ENCODE measurements around the gene LONRF2. TPM values are rescaled to one million over a fixed set of nuclear protein-coding genes. Genes with fewer than 3 reads are reported as not detected.

Gene LONRF2
- total RNA-seq, 1 donor from 2014 or later: 0.45 TPM

- Histone ChIP-seq H3K79me2 (ENCODE audit: insufficient read depth, low read length) (no peaks in the 10 kb centered on the region), H2AFZ (ENCODE audit: low read depth, low read length) (no peak overlapping the region), H3K27me3 (ENCODE audit: insufficient read depth, low read length) (no peaks in the 10 kb centered on the region), H3K36me3 (ENCODE audit: insufficient read depth, low read length) (no peaks in the 10 kb centered on the region), H3K27ac (ENCODE audit: low read depth, low read length) (no peak overlapping the region), H3K9me3 (ENCODE audit: insufficient read depth, low read depth, low read length) (no peaks in the 10 kb centered on the region), H3K4me3 (ENCODE audit: insufficient read depth, low read depth, low read length) (no peak overlapping the region), H3K9ac (ENCODE audit: low read length) (no peak overlapping the region), H4K20me1 (ENCODE audit: insufficient read depth, low read length) (no peaks in the 10 kb centered on the region), H3K4me1 (ENCODE audit: insufficient read depth, low read length) (no peaks in the 10 kb centered on the region), H3K4me2 (ENCODE audit: low read length) (no peak overlapping the region)
- Mint-ChIP-seq H3K27me3 (ENCODE audit: low read depth, unreplicated experiment) (peaks cover 7% of the 10 kb centered on the region), H3K4me3 (ENCODE audit: unreplicated experiment) (no peak overlapping the region), H3K9me3 (ENCODE audit: unreplicated experiment) (no peaks in the 10 kb centered on the region), H3K27ac (ENCODE audit: unreplicated experiment) (no peak overlapping the region), H3K36me3 (ENCODE audit: low read depth, unreplicated experiment) (peaks cover 3% of the 10 kb centered on the region), H3K4me1 (ENCODE audit: low read depth, unreplicated experiment) (peaks cover 8% of the 10 kb centered on the region)
- FAIRE-seq (no peak), DNase-seq (ENCODE audit: low read depth) (no peak)
- no peak for TF ChIP-seq EZH2 (IDR thresholded peaks at IDR 0.05; ENCODE audit: insufficient read depth, low read length)
These were observed 45.6 kb downstream of the LONRF2 start for GRCh38 chr2:100276716-100277115.

DNA sequence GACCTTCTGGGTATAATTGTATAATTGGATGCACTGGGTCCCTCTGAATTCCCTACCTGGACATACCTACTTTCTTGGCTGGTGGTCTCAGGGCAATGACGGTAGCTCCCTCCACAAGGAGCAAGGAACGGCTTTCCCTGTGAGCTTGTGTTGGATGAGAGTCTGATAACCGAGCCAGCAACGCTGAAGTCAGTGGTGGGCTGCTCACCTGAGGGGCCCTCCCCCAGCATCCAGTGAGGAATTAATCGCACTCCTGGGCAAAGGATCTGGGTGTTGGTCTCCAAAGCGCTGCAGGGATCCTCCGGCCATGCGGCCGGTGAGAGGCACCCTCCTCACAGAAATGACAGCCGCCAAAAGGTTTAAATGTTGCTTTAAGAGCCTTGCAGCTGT lies 47.1 kb downstream of the LONRF2 start:
- Mint-ChIP-seq H3K27me3 (ENCODE audit: low read depth, unreplicated experiment) (peaks cover 7% of the 10 kb centered on the region), H3K4me1 (ENCODE audit: low read depth, unreplicated experiment) (peaks cover 2% of the 10 kb centered on the region), H3K27ac (ENCODE audit: unreplicated experiment) (no peak overlapping the region), H3K36me3 (ENCODE audit: low read depth, unreplicated experiment) (peaks cover 3% of the 10 kb centered on the region), H3K9me3 (ENCODE audit: unreplicated experiment) (peaks cover 5% of the 10 kb centered on the region), H3K4me3 (ENCODE audit: unreplicated experiment) (no peak overlapping the region)
- FAIRE-seq (no peak), DNase-seq (ENCODE audit: low read depth) (no peak)
- Histone ChIP-seq H3K9ac (ENCODE audit: low read length) (no peak overlapping the region), H3K4me1 (ENCODE audit: insufficient read depth, low read length) (no peaks in the 10 kb centered on the region), H3K27ac (ENCODE audit: low read depth, low read length) (no peak overlapping the region), H4K20me1 (ENCODE audit: insufficient read depth, low read length) (no peaks in the 10 kb centered on the region), H2AFZ (ENCODE audit: low read depth, low read length) (no peak overlapping the region), H3K36me3 (ENCODE audit: insufficient read depth, low read length) (no peaks in the 10 kb centered on the region), H3K4me3 (ENCODE audit: insufficient read depth, low read depth, low read length) (no peak overlapping the region), H3K4me2 (ENCODE audit: low read length) (no peak overlapping the region), H3K9me3 (ENCODE audit: insufficient read depth, low read depth, low read length) (no peaks in the 10 kb centered on the region), H3K27me3 (ENCODE audit: insufficient read depth, low read length) (no peaks in the 10 kb centered on the region), H3K79me2 (ENCODE audit: insufficient read depth, low read length) (no peaks in the 10 kb centered on the region)
- TF ChIP-seq, protein P1, sequence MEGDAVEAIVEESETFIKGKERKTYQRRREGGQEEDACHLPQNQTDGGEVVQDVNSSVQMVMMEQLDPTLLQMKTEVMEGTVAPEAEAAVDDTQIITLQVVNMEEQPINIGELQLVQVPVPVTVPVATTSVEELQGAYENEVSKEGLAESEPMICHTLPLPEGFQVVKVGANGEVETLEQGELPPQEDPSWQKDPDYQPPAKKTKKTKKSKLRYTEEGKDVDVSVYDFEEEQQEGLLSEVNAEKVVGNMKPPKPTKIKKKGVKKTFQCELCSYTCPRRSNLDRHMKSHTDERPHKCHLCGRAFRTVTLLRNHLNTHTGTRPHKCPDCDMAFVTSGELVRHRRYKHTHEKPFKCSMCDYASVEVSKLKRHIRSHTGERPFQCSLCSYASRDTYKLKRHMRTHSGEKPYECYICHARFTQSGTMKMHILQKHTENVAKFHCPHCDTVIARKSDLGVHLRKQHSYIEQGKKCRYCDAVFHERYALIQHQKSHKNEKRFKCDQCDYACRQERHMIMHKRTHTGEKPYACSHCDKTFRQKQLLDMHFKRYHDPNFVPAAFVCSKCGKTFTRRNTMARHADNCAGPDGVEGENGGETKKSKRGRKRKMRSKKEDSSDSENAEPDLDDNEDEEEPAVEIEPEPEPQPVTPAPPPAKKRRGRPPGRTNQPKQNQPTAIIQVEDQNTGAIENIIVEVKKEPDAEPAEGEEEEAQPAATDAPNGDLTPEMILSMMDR (IDR thresholded peaks at IDR 0.05; ENCODE audit: insufficient read depth, low read depth, low read length): no peak
- no peak for TF ChIP-seq EZH2 (IDR thresholded peaks at IDR 0.05; ENCODE audit: insufficient read depth, low read length)

DNA sequence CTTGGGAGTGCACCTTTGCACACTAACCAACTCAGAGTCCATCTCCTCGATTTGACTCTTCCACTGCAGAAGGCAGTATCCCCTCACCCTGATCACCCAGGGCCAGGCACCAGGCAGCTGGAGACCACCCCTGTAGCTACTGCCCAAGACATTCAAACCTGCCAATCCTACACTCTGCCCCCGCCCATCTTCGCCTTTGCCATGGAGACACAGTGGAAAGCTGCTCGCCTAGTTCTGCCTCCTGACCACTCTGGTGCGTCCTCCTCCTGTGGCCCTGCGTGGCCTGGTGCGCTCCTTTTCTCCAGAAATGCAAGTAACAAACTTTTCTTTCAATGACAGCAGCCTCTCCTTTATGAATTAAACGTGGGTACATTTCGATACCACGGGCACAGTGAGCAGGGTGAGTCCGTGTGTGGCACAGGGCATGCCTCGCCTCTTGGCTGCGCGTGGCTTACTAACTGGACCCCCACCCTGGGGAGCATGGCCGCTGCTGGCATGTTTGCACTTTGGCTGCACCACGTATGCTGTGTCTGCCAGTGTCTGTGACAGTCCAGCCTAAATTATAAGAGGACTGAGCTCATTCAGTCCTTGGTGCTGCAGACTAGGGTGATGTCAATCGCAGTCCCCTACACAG lies 47.6 kb downstream of the LONRF2 start:
- FAIRE-seq: no peak
- Histone ChIP-seq H3K9me3 (ENCODE audit: insufficient read depth, low read depth, low read length) (no peaks in the 10 kb centered on the region), H3K79me2 (ENCODE audit: insufficient read depth, low read length) (no peaks in the 10 kb centered on the region), H3K9ac (ENCODE audit: low read length) (no peak overlapping the region), H3K36me3 (ENCODE audit: insufficient read depth, low read length) (no peaks in the 10 kb centered on the region), H2AFZ (ENCODE audit: low read depth, low read length) (no peak overlapping the region), H3K4me2 (ENCODE audit: low read length) (no peak overlapping the region), H4K20me1 (ENCODE audit: insufficient read depth, low read length) (no peaks in the 10 kb centered on the region), H3K27me3 (ENCODE audit: insufficient read depth, low read length) (no peaks in the 10 kb centered on the region), H3K4me1 (ENCODE audit: insufficient read depth, low read length) (no peaks in the 10 kb centered on the region), H3K27ac (ENCODE audit: low read depth, low read length) (no peak overlapping the region), H3K4me3 (ENCODE audit: insufficient read depth, low read depth, low read length) (no peak overlapping the region)
- H3K27me3 Mint-ChIP-seq (ENCODE audit: low read depth, unreplicated experiment): peaks cover 7% of the 10 kb centered on the region
- peaks cover 2% of the 10 kb centered on the region for H3K4me1 Mint-ChIP-seq (ENCODE audit: low read depth, unreplicated experiment)
- peaks cover 5% of the 10 kb centered on the region for H3K9me3 Mint-ChIP-seq (ENCODE audit: unreplicated experiment)
- H3K27ac Mint-ChIP-seq (ENCODE audit: unreplicated experiment): no peak overlapping the region
- no peak for DNase-seq (ENCODE audit: low read depth)
- H3K4me3 Mint-ChIP-seq (ENCODE audit: unreplicated experiment): no peak overlapping the region
- peaks cover 3% of the 10 kb centered on the region for H3K36me3 Mint-ChIP-seq (ENCODE audit: low read depth, unreplicated experiment)
- TF ChIP-seq, protein P1 (IDR thresholded peaks at IDR 0.05; ENCODE audit: insufficient read depth, low read depth, low read length): no peak
- no peak for TF ChIP-seq EZH2 (IDR thresholded peaks at IDR 0.05; ENCODE audit: insufficient read depth, low read length)

Measured in astrocyte (in vitro differentiated cells and primary cell).